Measurements from ENCODE around the gene RPRD1A.

- TF ChIP-seq CTCF (optimal IDR thresholded peaks at IDR 0.05 in 1 of 3, IDR thresholded peaks at IDR 0.05 in 1 of 3, conservative IDR thresholded peaks at IDR 0.05 in 1 of 3; ENCODE audit: extremely low read depth in 1 of 3, insufficient read depth in 2 of 3, low read length in 3 of 3) (no peak), EZH2 (IDR thresholded peaks at IDR 0.05; ENCODE audit: low read length) (no peak)
Observed at GRCh38 chr18:36074435-36074834, 7.1 kb upstream of the RPRD1A start.

All from keratinocyte (primary cell).